CD4-positive, alpha-beta T cell treated with Interferon alpha-2 for 1 hour (primary cell): Measurements from ENCODE around the gene GOLGA8H.
"Not testable (repeated sequence)": the region's sequence is repeated elsewhere in the genome, so short reads cannot be mapped to it uniquely, and the experiment has no call there.

ENCODE experiments used
- DNase-seq, 2 donors: peaks; one replicate each; pipeline ENCODE4 v3.0.0-alpha.2; 2020 to 2022

GOLGA8H gene, protein sequence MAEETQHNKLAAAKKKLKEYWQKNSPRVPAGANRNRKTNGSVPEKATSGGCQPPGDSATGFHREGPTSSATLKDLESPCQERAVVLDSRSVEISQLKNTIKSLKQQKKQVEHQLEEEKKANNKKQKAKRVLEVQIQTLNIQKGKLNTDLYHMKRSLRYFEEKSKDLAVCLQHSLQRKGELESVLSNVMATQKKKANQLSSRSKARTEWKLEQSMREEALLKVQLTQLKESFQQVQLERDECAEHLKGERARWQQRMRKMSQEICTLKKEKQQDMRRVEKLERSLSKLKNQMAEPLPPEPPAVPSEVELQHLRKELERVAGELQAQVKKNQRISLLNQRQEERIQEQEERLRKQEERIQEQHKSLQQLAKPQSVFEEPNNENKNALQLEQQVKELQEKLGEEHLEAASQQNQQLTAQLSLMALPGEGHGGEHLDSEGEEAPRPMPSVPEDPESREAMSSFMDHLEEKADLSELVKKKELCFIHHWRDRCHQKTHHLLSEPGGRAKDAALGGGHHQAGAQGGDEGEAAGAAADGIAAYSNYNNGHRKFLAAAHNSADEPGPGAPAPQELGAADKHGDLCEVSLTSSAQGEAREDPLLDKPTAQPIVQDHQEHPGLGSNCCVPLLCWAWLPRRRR

DNA sequence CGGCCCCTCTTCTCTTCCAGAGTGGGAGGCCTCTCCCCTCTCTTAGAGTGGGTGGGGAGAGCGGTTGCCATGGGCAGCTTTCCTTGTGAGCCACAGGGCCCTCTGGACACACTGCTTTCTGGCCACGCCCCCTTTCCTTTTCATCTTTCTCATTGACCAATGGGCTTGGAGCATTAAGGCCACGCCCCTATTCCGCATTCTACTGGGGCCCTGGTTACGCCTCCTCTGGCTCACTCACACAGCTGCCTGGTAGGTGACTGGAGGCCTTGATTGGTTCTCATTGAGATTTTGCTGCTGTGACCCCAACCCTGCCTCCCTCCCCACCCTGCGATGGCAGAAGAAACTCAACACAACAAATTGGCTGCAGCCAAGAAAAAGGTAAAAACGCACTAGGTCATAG lies at the start of gene GOLGA8H:
Gene GOLGA8H, plus strand, starts transcription at position 233 of the 400 bp plus-strand sequence. Its CDS starts 98 bp downstream, at position 331.
- DNase-seq, result not testable (repeated sequence)

DNA sequence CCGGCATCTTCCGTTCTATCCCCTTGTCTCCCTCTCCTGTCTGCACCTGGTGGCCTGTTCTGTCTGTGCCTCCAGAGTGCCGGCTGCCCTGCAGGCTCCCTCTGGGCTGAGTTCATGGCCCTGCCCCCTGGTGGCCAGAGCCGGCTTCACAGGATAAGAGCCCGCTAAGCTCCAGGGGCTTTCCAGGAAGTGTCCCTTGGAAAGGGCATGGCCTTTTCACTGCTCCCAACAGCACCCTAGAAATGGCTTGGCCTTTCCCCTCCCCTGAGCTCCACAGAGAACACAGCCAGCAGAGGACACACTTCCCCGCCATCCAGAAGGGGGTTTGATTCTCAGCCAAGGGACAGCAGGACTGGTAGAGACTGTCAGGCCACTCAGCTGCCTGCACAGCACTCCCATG lies 36.9 kb upstream of the GOLGA8H start:
- peak in 1 of 2 donors; percentile 3 for DNase-seq

- not testable (repeated sequence) for DNase-seq
Measured at GRCh38 chr15:30573012-30573491, 30.8 kb upstream of the GOLGA8H start.

DNA sequence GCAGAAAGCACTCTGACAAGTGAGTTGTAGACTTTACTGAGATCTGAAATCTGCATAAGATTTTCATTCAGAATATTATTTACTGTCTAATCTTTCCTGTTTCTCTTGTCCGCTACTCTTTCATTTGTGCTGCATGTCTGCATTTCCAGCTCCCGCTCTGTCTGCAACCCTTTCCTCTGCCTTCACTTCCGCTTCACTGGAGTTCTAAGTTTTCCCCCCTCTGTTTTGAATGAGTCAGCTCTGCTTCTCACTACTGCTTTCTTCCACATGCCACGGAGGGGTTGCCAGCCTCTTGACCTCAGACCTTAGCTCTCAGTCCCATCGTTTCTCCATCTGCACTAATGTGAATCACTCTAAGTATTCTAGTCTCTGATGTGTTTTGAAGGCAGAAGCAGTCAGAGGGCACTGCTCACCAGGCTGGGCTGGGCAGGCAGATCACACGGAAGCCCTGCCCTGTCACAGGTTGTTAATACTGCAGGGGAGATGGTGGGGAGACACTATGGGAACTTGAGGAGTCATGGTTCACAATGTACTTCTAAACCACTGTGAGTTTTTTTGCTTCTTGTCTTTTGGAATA lies 24.3 kb upstream of the GOLGA8H start:
- not testable (repeated sequence) for DNase-seq

DNA sequence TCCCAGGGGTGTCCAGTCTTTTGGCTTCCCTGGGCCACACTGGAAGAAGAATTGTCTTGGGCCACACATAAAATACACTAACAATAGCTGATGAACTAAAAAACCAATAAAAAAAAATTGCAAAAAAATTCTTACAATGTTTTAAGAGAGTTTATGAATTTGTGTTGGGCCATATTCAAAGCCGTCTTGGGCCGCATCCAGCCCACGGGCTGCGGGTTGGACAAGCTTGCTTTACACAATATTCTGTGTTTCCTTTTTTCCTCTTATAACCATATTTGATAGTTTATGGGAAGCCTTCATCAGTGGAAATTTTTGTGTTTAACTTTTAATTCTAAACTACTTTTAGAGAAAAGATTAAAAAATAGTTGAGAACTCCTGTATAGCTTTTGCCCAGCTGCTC lies 23.1 kb upstream of the GOLGA8H start:
- not testable (repeated sequence) for DNase-seq

- DNase-seq, result peak in 1 of 2 donors; percentile 20
Measured at GRCh38 chr15:30598953-30599352, 4.9 kb upstream of the GOLGA8H start.

DNA sequence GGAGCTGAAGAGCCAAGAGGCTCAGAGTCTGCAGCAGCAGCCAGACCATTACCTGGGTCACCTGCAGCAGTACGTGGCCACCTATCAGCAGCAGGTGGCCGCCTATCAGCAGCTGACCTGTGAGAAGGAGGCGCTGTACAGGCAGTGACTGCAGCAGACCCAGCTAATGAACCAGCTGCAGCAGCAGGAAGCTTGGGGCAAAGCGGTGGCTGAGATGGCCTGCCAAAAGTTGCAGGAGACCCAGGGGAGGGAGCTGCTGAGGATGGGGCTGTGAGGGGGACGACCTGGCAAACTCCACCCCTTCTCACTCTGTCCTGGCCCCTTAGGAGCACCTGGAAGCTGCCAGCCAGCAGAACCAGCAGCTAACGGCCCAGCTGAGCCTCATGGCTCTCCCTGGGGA lies 8.4 kb downstream of the GOLGA8H start:
- DNase-seq, result not testable (repeated sequence)

GRCh38 chr15:30621342-30621741 lies 17.5 kb downstream of the GOLGA8H start:
- DNase-seq, result peak in 1 of 2 donors; percentile 39

DNA sequence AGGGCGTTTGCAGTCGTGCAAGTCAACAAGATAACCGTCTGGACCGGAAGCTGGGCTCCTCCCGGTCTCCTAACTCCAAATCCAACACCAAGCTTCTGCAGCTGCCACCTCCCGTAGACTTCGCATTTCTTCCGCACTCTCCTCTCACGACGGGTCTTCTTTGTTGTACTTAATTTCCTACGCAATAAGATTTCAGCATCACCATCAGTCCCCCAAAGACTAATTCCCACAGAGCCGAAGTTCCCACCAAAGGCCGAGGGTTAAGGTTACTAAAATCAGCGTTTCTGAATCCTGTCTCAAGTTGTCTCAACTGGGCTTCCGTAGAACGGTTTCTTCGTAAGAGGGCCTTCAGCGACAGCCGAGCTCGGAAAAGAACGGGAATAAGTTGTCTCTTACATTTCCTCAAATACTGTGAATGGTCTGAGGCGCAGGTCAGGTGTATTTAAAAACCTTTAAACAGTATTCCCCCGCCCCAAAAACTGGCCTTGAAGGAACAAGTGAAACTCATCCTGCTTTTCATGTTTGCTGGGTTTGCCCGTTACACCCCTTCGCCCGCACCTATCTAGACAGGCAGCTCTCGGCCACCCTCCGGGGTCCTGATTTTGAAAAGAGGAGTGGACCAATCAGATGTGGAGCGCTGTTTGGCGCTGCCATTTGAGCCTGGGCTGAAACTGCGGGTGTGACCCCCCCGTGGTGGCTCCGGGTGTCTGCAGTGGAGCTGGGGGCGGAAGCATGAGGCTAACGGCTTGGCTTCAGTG lies 21.8 kb downstream of the GOLGA8H start, which contains the start of gene ARHGAP11B:
Gene ARHGAP11B, plus strand, starts transcription at position 693 of the 758 bp plus-strand sequence.
- peak; percentile 94 to 98 for DNase-seq

DNA sequence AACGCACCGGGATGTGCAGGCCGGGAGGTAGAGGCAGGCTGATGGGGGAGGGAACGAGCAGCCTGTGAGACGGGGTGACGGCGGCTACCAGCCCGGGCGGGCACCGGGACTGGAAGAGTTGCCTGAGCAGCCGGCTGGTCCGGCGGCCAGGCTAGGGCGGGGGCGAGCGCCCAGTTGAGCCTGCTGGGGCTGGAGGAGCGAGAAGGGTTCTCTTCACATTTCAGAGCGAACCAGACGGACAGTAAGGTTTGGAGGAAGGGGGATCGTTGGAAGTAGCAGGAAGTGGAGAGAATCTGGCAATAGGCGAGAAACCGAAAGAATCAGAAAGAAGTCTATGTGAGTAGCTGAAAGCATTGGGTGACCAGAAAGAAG lies 22.4 kb downstream of the GOLGA8H start:
- DNase-seq, result peak in 1 of 2 donors; percentile 27

- peak in 1 of 2 donors; percentile 31 for DNase-seq
Measured at GRCh38 chr15:30626632-30627031, 22.8 kb downstream of the GOLGA8H start.

GRCh38 chr15:30650012-30650929 lies 46.4 kb downstream of the GOLGA8H start:
- peak in 1 of 2 donors; percentile 6 for DNase-seq

DNA sequence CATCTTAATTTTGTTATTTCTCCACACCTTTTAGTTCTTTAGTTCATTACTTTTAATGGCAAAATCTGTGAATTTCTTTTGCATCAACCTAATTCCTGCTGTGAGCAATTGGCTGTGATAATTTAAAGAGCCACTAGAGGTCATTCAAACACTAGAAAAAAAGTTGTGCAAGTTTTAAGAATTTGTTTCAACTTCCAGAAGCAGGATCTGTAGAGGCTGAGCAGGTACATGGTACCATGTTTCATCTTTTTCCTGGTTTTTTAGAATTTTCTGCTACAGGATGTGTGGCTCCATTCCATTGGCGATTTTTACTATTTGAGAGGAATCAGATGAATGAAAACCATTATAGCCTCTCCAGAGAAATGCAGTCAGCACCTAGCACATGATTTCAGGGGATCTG lies 57.3 kb downstream of the GOLGA8H start:
- DNase-seq, result peak in 1 of 2 donors; percentile 42
